OCI-LY1 (cell line): Measurements from ENCODE around the gene XRN1.

Experiments
- CTCF ChIP-seq: fragments of 200-600 bp; sonication (generic), shearing (Covaris generic); IDR thresholded peaks from 2 replicates; pipeline ENCODE4 v1.5.1; 2017; ENCODE audit warnings: mild to moderate bottlenecking, antibody characterized with exemption, low read length, moderate library complexity, mixed read lengths
- EZH2 ChIP-seq: fragments of 200-600 bp; sonication (generic), shearing (Covaris generic); IDR thresholded peaks from 2 replicates; pipeline ENCODE4 v1.8.0; 2017; ENCODE audit warnings: borderline replicate concordance, mixed run types, mild to moderate bottlenecking, antibody characterized with exemption, low read length, moderate library complexity, mixed read lengths

GRCh38 chr3:142481196-142481595, 33.4 kb upstream of the XRN1 start:
- TF ChIP-seq CTCF, result no peak
- no peak for TF ChIP-seq EZH2
